GM12891 (cell line): ENCODE results near the gene ADAMTS18.

Experiments
- PAX5 ChIP-seq: IDR thresholded peaks from 2 replicates; pipeline ENCODE4 v1.6.1; 2011; ENCODE audit warnings: low read length, moderate library complexity, mild to moderate bottlenecking; ENCODE audit not compliant: insufficient read depth, severe bottlenecking
- POLR2A ChIP-seq: IDR thresholded peaks from 2 replicates; pipeline ENCODE4 v1.6.1; 2011; ENCODE audit warnings: low read depth, low read length, control low read depth
- POLR2AphosphoS5 ChIP-seq: IDR thresholded peaks from 2 replicates; pipeline ENCODE4 v1.6.1; 2011; ENCODE audit warnings: low read depth, low read length, control low read depth
- POU2F2 ChIP-seq: IDR thresholded peaks from 2 replicates; pipeline ENCODE4 v1.6.1; 2011; ENCODE audit warnings: low read depth, mild to moderate bottlenecking, control low read depth, low read length, moderate library complexity

- TF ChIP-seq POLR2AphosphoS5 = no peak
- TF ChIP-seq PAX5 = no peak
- TF ChIP-seq POU2F2 = no peak
- TF ChIP-seq POLR2A = no peak
These were observed 24.4 kb downstream of the ADAMTS18 start for GRCh38 chr16:77410449-77410848.
